Ascending aorta (tissue), 2 donors: ENCODE data around the gene BPIFB1. TPM values are rescaled to one million over a fixed set of nuclear protein-coding genes. Genes with fewer than 3 reads are reported as not detected.

Experiments used
- DNase-seq, 2 donors: peaks; one replicate each; pipeline ENCODE4 v3.0.0-alpha.2; 2019; ENCODE audit warnings: low spot score in 2 of 2
- H3K27ac ChIP-seq, 2 donors: fragments of 200-600 bp; sonication (generic); one replicate each; pipeline ENCODE4 v1.5.1; 2016 to 2017; ENCODE audit warnings: mild to moderate bottlenecking in 1 of 2
- H3K27me3 ChIP-seq: fragments of 200-600 bp; sonication (generic); one replicate; pipeline ENCODE4 v1.5.1; 2017
- H3K36me3 ChIP-seq, 2 donors: fragments of 200-600 bp; sonication (generic); one replicate each; pipeline ENCODE4 v1.5.1; 2016
- H3K4me1 ChIP-seq, 2 donors: fragments of 200-600 bp; sonication (generic); one replicate each; pipeline ENCODE4 v1.5.1; 2016 to 2017; ENCODE audit warnings: mild to moderate bottlenecking in 1 of 2
- H3K4me3 ChIP-seq, 2 donors: fragments of 200-600 bp; sonication (generic); one replicate each; pipeline ENCODE4 v1.5.1; 2016 to 2017; ENCODE audit warnings: mild to moderate bottlenecking in 1 of 2
- H3K9me3 ChIP-seq, 2 donors: fragments of 200-600 bp; sonication (generic); one replicate each; pipeline ENCODE4 v1.5.1; 2016
- CTCF ChIP-seq, 3 experiments: fragments of 200-600 bp in 2 of 3; fragments of 450-650 bp in 1 of 3; sonication (generic) in 2 of 3; IDR thresholded peaks; one replicate each; pipeline ENCODE4 v1.5.1; 2016 to 2019; ENCODE audit warnings: antibody characterized with exemption in 3 of 3, mild to moderate bottlenecking in 1 of 3, moderate library complexity in 1 of 3
- intact Hi-C: fragments of 100-400 bp; cut with DNase I; formaldehyde crosslinking; loops from one replicate; pipeline ENCODE4 v1.15.1; 2023
- total RNA-seq: library from RNA; depleted of rRNA; stranded (reverse); fragments of >200 nt; gene quantifications from one replicate; pipeline ENCODE4 v1.1.0, GENCODE V29; 2016

Gene BPIFB1
- total RNA-seq, 1 donor from 2014 or later: not detected

- no peak for TF ChIP-seq CTCF (IDR thresholded peaks at IDR 0.05)
- no peak overlapping the region for H3K4me3 ChIP-seq
- no peaks in the 10 kb centered on the region for H3K9me3 ChIP-seq
- H3K36me3 ChIP-seq: no peaks in the 10 kb centered on the region
- no peak for DNase-seq
- intact Hi-C loops: no loop called here
- no peak overlapping the region for H3K27ac ChIP-seq
- H3K27me3 ChIP-seq: no peaks in the 10 kb centered on the region
- no peaks in the 10 kb centered on the region for H3K4me1 ChIP-seq
These were observed 54.1 kb downstream of the BPIFB1 start for GRCh38 chr20:33337119-33337518.

GRCh38 chr20:33337531-33338165 lies 54.6 kb downstream of the BPIFB1 start:
- no peak overlapping the region for H3K4me3 ChIP-seq
- intact Hi-C loops: no loop called here
- no peaks in the 10 kb centered on the region for H3K9me3 ChIP-seq
- no peaks in the 10 kb centered on the region for H3K36me3 ChIP-seq
- no peak overlapping the region for H3K27ac ChIP-seq
- H3K27me3 ChIP-seq: no peaks in the 10 kb centered on the region
- DNase-seq: no peak
- no peaks in the 10 kb centered on the region for H3K4me1 ChIP-seq
- no peak for TF ChIP-seq CTCF (IDR thresholded peaks at IDR 0.05)

- TF ChIP-seq CTCF (IDR thresholded peaks at IDR 0.05): no peak
- no peaks in the 10 kb centered on the region for H3K9me3 ChIP-seq
- intact Hi-C loops: no loop called here
- no peak for DNase-seq
- no peak overlapping the region for H3K27ac ChIP-seq
- no peaks in the 10 kb centered on the region for H3K4me1 ChIP-seq
- no peaks in the 10 kb centered on the region for H3K27me3 ChIP-seq
- H3K36me3 ChIP-seq: no peaks in the 10 kb centered on the region
- H3K4me3 ChIP-seq: no peak overlapping the region
These were observed 55.6 kb downstream of the BPIFB1 start for GRCh38 chr20:33338467-33339258.

- DNase-seq: no peak
- no peak for TF ChIP-seq CTCF (IDR thresholded peaks at IDR 0.05)
- Histone ChIP-seq H3K27ac (no peak overlapping the region), H3K4me3 (no peak overlapping the region), H3K9me3 (no peaks in the 10 kb centered on the region), H3K36me3 (no peaks in the 10 kb centered on the region), H3K27me3 (no peaks in the 10 kb centered on the region), H3K4me1 (no peaks in the 10 kb centered on the region)
- intact Hi-C loops: no loop called here
These were observed 56.6 kb downstream of the BPIFB1 start for GRCh38 chr20:33339515-33340058.

GRCh38 chr20:33343521-33343920 lies 60.5 kb downstream of the BPIFB1 start:
- no peak for DNase-seq
- no peak for TF ChIP-seq CTCF (IDR thresholded peaks at IDR 0.05)
- no peaks in the 10 kb centered on the region for H3K36me3 ChIP-seq

More at GRCh38 chr20:33343521-33343920, 60.5 kb downstream of the BPIFB1 start:
- H3K4me3 ChIP-seq: no peak overlapping the region
- intact Hi-C loops: no loop called here
- H3K9me3 ChIP-seq: no peaks in the 10 kb centered on the region
- no peaks in the 10 kb centered on the region for H3K27me3 ChIP-seq
- H3K4me1 ChIP-seq: no peaks in the 10 kb centered on the region
- no peak overlapping the region for H3K27ac ChIP-seq
